ENCODE results near the gene PEX16.

DNA sequence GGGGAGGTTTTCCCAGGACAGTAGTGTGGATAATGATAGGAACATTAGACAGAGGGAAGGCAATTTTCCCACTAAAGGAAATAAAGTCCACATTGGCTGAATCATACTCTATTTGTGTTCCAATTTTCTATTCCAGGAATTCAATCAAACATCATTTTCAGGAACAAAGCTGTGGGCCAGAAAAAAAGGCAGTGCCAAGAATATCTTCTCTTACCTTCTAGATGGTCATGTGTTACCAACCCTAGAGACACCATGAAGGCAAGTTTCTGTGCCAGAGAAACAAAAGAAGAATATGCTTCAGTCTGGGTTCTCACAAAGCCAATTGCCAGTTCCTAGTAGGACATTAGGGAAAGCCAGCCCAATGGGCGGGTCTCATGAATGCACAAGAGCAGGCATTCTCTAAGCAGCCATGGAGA, 32.3 kb upstream of the PEX16 start:
- TF ChIP-seq TAF1 (IDR thresholded peaks at IDR 0.05; ENCODE audit: borderline replicate concordance, low read depth, low read length) (no peak), POLR2A (IDR thresholded peaks at IDR 0.05; ENCODE audit: low read depth, low read length) (no peak), POLR2AphosphoS5 (IDR thresholded peaks at IDR 0.05; ENCODE audit: low read depth, low read length) (no peak)
